Stimulated activated CD4-positive, alpha-beta T cell treated with anti-CD3 and anti-CD28 coated beads, Interleukin-2, amount 100 ng/mL, for 48 hours (primary cell): ENCODE results near the gene IGSF22.

Experiments
- DNase-seq, 2 donors: peaks; one replicate each; pipeline ENCODE4 v3.0.0-alpha.2; 2020

Gene IGSF22

GRCh38 chr11:18743365-18743764 lies 17.4 kb upstream of the IGSF22 start:
- no peak for DNase-seq

GRCh38 chr11:18741783-18742182 lies 15.8 kb upstream of the IGSF22 start:
- DNase-seq, result no peak

GRCh38 chr11:18739685-18740084 lies 13.7 kb upstream of the IGSF22 start:
- DNase-seq, result no peak

GRCh38 chr11:18737642-18738041 lies 11.7 kb upstream of the IGSF22 start:
- no peak for DNase-seq

- DNase-seq, result no peak
These were observed 10.7 kb upstream of the IGSF22 start for GRCh38 chr11:18736590-18737148.

- DNase-seq, result no peak
These were observed 7.2 kb upstream of the IGSF22 start for GRCh38 chr11:18733202-18733601.

- DNase-seq, result peak; percentile 63 to 72
These were observed 6.2 kb upstream of the IGSF22 start for GRCh38 chr11:18731949-18732821.

GRCh38 chr11:18731441-18731840 lies 5.5 kb upstream of the IGSF22 start:
- DNase-seq, result no peak

- no peak for DNase-seq
These were observed 4.0 kb upstream of the IGSF22 start for GRCh38 chr11:18730020-18730419.

GRCh38 chr11:18729426-18729825 lies 3.4 kb upstream of the IGSF22 start:
- DNase-seq, result no peak

GRCh38 chr11:18728658-18729057 lies 2.7 kb upstream of the IGSF22 start:
- no peak for DNase-seq

GRCh38 chr11:18727479-18728236 lies 1.7 kb upstream of the IGSF22 start:
- peak; percentile 37 to 55 for DNase-seq

- no peak for DNase-seq
These were observed 2.0 kb downstream of the IGSF22 start for GRCh38 chr11:18723991-18724390.

- no peak for DNase-seq
These were observed 3.7 kb downstream of the IGSF22 start for GRCh38 chr11:18722293-18722637.

- peak; percentile 52 to 56 for DNase-seq
These were observed 4.3 kb downstream of the IGSF22 start for GRCh38 chr11:18721561-18722292.

GRCh38 chr11:18720808-18721560 lies 5.0 kb downstream of the IGSF22 start:
- peak; percentile 70 to 71 for DNase-seq

- DNase-seq, result no peak
These were observed 5.7 kb downstream of the IGSF22 start for GRCh38 chr11:18720091-18720807.

- no peak for DNase-seq
These were observed 10.5 kb downstream of the IGSF22 start for GRCh38 chr11:18715476-18715875.

- no peak for DNase-seq
These were observed 11.6 kb downstream of the IGSF22 start for GRCh38 chr11:18714443-18714780.

- DNase-seq, result no peak
These were observed 12.1 kb downstream of the IGSF22 start for GRCh38 chr11:18713646-18714442.

- DNase-seq, result no peak
These were observed 15.4 kb downstream of the IGSF22 start for GRCh38 chr11:18710545-18710944.
